Thyroid gland (tissue), 4 donors: ENCODE measurements around the gene HSH2D. TPM values are rescaled to one million over a fixed set of nuclear protein-coding genes. Genes with fewer than 3 reads are reported as not detected.
"Not testable (repeated sequence)": the region's sequence is repeated elsewhere in the genome, so short reads cannot be mapped to it uniquely, and the experiment has no call there.

Experiments
- DNase-seq, 2 donors: peaks; one replicate each; pipeline ENCODE4 v3.0.0-alpha.2; 2019
- H3K27ac ChIP-seq, 3 donors: fragments of 200-600 bp; sonication (generic); 1 replicate in 2 of 3; 2 replicates in 1 of 3; pipeline ENCODE4 v1.5.1; 2016 to 2019; ENCODE audit warnings: mild to moderate bottlenecking in 1 of 3, moderate library complexity in 1 of 3
- H3K27me3 ChIP-seq: fragments of 200-600 bp; sonication (generic); one replicate; pipeline ENCODE4 v1.5.1; 2019
- H3K36me3 ChIP-seq, 2 donors: fragments of 200-600 bp; sonication (generic); one replicate each; pipeline ENCODE4 v1.5.1; 2016 to 2019
- H3K4me1 ChIP-seq, 2 donors: fragments of 200-600 bp; sonication (generic); one replicate each; pipeline ENCODE4 v1.5.1; 2017 to 2019
- H3K4me3 ChIP-seq, 3 donors: fragments of 200-600 bp; sonication (generic); replicated peaks in 1 of 3; 1 replicate in 2 of 3; 2 replicates in 1 of 3; pipeline ENCODE4 v1.5.1; 2016; ENCODE audit warnings: mild to moderate bottlenecking in 1 of 3
- H3K9me3 ChIP-seq: fragments of 200-600 bp; sonication (generic); one replicate; pipeline ENCODE4 v1.5.1; 2017
- POLR2A ChIP-seq, 2 donors: fragments of 450-650 bp; IDR thresholded peaks; one replicate each; pipeline ENCODE4 v1.6.1; 2017; ENCODE audit warnings: antibody characterized with exemption in 2 of 2, mild to moderate bottlenecking in 2 of 2, moderate library complexity in 1 of 2
- WGBS, 2 donors: methylation state at CpG; one replicate each; pipeline ENCODE4 v1.1.5; 2017; 5-methylcytosine and 5-hydroxymethylcytosine counted together
- intact Hi-C: fragments of 100-400 bp; cut with DNase I; formaldehyde crosslinking; loops from one replicate; pipeline ENCODE4 v1.15.1; 2023
- total RNA-seq, 4 donors: library from RNA; depleted of rRNA; stranded (reverse); fragments of >200 nt; gene quantifications; one replicate each; pipeline ENCODE4 v1.2.3, GENCODE V29; 2016
- TF ChIP-seq, protein P1 (sequence below), 6 experiments: fragments of 200-600 bp in 3 of 6; fragments of 450-650 bp in 3 of 6; sonication (generic) in 3 of 6; IDR thresholded peaks; one replicate each; pipeline ENCODE4 v1.5.1; 2016 to 2019; ENCODE audit warnings: antibody characterized with exemption in 6 of 6, mild to moderate bottlenecking in 2 of 6, inconsistent platforms in 1 of 6, moderate library complexity in 1 of 6

Gene HSH2D
- total RNA-seq, 4 donors from 2014 or later: 0.94 to 4.6 (median 2.5) TPM

DNA sequence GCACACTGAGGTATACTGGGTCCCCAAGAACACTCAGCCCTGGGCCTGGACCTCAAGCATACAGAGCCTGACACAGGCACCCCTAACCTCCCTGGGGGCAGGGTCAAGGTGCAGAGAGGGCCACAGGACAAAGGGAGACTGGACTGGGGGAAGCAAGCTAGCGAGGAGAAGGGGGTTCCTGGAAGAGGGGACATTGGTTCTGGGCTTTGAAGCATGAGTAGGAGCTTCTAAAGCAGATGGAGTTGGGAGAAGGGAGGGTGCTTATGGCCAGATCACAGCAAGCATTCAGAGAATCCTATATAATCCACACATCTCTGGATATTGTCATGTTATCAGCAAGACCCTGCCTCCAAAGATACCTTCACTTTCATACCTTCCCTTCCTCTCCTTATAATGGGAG, 26.6 kb downstream of the HSH2D start:
- DNase-seq: no peak
- Histone ChIP-seq H3K4me3 (no peak overlapping the region), H3K27ac (no peak overlapping the region), H3K4me1 (no peaks in the 10 kb centered on the region), H3K36me3 (no peaks in the 10 kb centered on the region), H3K27me3 (no peaks in the 10 kb centered on the region), H3K9me3 (no peaks in the 10 kb centered on the region)
- intact Hi-C loops: no loop called here
- TF ChIP-seq, protein P1, sequence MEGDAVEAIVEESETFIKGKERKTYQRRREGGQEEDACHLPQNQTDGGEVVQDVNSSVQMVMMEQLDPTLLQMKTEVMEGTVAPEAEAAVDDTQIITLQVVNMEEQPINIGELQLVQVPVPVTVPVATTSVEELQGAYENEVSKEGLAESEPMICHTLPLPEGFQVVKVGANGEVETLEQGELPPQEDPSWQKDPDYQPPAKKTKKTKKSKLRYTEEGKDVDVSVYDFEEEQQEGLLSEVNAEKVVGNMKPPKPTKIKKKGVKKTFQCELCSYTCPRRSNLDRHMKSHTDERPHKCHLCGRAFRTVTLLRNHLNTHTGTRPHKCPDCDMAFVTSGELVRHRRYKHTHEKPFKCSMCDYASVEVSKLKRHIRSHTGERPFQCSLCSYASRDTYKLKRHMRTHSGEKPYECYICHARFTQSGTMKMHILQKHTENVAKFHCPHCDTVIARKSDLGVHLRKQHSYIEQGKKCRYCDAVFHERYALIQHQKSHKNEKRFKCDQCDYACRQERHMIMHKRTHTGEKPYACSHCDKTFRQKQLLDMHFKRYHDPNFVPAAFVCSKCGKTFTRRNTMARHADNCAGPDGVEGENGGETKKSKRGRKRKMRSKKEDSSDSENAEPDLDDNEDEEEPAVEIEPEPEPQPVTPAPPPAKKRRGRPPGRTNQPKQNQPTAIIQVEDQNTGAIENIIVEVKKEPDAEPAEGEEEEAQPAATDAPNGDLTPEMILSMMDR (IDR thresholded peaks at IDR 0.05): no peak
- TF ChIP-seq POLR2A (IDR thresholded peaks at IDR 0.05): no peak
- WGBS, 2 donors: 71 to 72% methylated on average over 1 of the region's 1 CpG

DNA sequence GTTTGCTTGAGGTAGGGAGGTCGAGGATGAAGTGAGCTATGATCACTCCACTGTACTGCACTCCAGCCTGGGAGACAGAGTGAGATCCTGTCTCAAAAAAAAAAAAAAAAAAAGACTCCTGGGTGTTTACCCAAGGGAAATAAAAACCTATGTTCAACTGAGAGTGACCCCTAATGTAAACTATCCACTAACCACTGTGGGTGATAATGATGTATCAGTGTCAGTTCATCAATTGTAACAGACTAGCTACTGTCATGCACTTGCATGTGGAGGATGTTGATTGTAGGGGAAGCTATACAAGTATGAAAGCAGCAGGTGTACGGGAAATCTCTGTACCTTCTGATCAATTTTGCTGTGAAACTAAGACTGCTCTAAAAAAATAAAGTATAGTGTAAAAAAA, 32.5 kb downstream of the HSH2D start:
- TF ChIP-seq, protein P1 (IDR thresholded peaks at IDR 0.05): no peak
- TF ChIP-seq POLR2A (IDR thresholded peaks at IDR 0.05): no peak
- no peak for DNase-seq
- Histone ChIP-seq H3K4me1 (no peaks in the 10 kb centered on the region), H3K27me3 (no peaks in the 10 kb centered on the region), H3K4me3 (no peak overlapping the region), H3K36me3 (no peaks in the 10 kb centered on the region), H3K27ac (no peak overlapping the region), H3K9me3 (no peaks in the 10 kb centered on the region)
- intact Hi-C loops: no loop called here
- WGBS, 2 donors: 50 to 65% methylated on average over 2 of the region's 2 CpGs

DNA sequence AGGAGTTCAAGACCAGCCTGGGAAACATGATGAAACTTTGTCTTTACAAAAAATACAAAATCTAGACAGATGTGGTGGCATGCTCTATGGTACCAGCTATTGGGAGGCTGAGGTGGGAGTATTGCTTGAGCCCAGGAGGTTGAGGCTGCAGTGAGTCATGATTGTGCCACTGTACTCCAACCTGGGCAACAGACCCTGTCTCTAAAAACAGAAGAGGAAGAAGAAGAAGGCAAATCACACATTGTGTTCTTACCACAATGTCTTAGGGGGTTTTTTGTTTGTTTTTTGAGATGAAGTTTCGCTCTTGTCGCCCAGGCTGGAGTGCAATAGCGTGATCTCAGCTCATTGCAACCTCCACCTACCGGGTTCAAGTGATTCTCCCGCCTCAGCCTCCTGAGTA, 35.4 kb downstream of the HSH2D start:
- H3K9me3 ChIP-seq, H3K27me3 ChIP-seq, H3K4me1 ChIP-seq, intact Hi-C loops, H3K4me3 ChIP-seq, H3K36me3 ChIP-seq, DNase-seq, H3K27ac ChIP-seq: not testable (repeated sequence)
- 76 to 83% methylated on average over 5 of the region's 5 CpGs for WGBS, 2 donors

DNA sequence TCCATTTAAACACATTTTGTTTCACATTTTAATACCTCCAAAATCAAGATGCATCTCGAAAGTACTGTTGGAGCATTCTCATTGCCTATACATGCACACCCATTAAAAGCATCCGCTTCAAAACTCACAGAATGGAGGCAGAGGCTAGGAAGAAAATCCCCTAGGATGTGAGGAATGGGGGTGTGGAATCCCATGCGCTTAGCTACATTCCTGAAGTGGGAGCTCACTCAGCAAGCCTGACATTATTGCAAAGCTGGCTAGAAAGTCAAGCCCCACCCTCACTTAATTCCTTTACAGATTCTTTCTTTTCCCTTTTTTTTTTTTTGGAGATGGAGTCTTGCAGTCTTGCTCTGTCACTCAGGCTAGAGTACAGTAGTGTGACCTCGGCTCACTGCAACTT, 37.1 kb downstream of the HSH2D start:
- H3K27ac ChIP-seq: no peak overlapping the region
- no peaks in the 10 kb centered on the region for H3K27me3 ChIP-seq
- no peak for DNase-seq
- H3K4me1 ChIP-seq: peaks cover 4% of the 10 kb centered on the region in 2 donors
- H3K36me3 ChIP-seq: no peaks in the 10 kb centered on the region
- 52 to 56% methylated on average over 4 of the region's 4 CpGs for WGBS, 2 donors
- H3K4me3 ChIP-seq: no peak overlapping the region
- no peak for TF ChIP-seq POLR2A (IDR thresholded peaks at IDR 0.05)
- TF ChIP-seq, protein P1 (IDR thresholded peaks at IDR 0.05): no peak
- no peaks in the 10 kb centered on the region for H3K9me3 ChIP-seq
- intact Hi-C loops: loop anchor here (5.0 kb wide), 1 partner anchor 548 kb away; no protein-coding TSS in a partner anchor

DNA sequence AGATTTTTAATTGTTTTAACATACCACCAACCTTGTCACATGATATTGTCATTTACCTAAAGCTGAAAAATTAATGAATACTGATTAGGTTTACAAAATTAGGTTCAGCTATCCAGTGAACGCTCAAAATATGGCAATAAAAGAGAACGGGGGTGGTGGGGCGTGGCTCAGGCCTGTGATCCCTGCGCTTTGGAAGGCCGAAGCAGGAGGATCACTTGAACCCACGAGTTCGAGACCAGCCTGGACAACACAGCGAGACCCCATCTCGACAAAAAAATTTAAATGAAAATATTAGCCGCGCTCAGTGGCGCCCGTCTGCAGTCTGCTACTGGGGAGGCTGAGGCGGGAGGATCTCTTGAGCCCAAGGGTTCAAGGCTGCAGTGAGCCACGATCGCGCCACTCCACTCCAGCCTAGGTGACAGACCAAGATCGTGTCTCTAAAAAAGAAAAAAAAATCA, 41.2 kb downstream of the HSH2D start:
- peaks cover 4 to 6% of the 10 kb centered on the region in 2 donors for H3K36me3 ChIP-seq
- H3K4me3 ChIP-seq: peak overlapping the region in 2 of 3 donors; percentile 35 to 72
- no peaks in the 10 kb centered on the region for H3K27me3 ChIP-seq
- 42 to 45% methylated on average over 18 of the region's 18 CpGs for WGBS, 2 donors
- no peak for TF ChIP-seq POLR2A (IDR thresholded peaks at IDR 0.05)
- TF ChIP-seq, protein P1 (IDR thresholded peaks at IDR 0.05): no peak
- peak overlapping the region in 1 of 3 donors; percentile 37 for H3K27ac ChIP-seq
- no peaks in the 10 kb centered on the region for H3K9me3 ChIP-seq
- DNase-seq: no peak
- H3K4me1 ChIP-seq: peaks cover 13 to 14% of the 10 kb centered on the region in 2 donors
- intact Hi-C loops: loop anchor here (5.0 kb wide), 1 partner anchor 552 kb away; no protein-coding TSS in a partner anchor
